C1 segment of cervical spinal cord (tissue), 14 donors: Measurements from ENCODE around the gene SMARCA2.
A peak's percentile ranks its signal among the peaks of the same experiment; 100 is the strongest.

ENCODE experiments used
- DNase-seq, 14 donors: peaks; one replicate each; lab custom pipeline; 2025; lab: John Stamatoyannopoulos, UW

SMARCA2 gene

DNA sequence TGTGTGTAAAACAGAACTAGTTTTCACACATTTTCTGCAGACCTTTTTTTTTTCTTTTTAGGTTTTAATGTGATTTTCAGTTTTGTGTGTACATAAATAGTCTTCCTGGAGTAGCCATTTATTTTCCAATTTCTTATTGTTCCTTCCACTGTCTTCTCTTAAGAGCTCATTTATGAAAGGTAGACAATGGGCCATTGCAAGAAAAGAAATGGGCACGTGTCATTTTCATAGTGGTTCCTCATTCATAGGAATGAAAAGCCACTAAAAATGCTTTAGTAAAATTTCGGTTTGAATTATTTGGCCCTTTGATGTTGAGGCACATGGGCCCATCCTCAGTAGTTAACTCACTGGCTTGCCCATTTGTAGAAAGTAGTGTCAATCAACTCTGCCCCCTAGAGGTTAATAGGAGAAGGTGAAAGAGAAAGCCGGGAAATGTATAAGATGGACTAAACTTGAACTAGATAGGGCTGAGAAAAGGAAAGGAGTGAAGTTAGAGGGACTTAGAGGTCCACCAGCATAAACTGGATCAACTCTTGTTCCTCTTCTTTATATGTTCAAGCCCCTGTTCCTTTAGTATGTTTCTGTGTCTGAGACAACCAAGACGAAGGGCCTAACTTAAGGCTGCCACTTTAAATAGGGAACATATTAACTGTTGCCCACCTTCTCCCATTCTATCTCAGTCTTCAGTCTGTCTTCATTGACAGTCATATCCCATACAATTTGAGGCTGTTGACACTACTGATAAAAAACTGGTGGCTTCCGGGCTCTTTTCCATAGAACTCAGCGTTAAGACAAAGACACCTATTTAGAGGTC lies 72.6 kb downstream of the SMARCA2 start:
- DNase-seq, result no peak

DNA sequence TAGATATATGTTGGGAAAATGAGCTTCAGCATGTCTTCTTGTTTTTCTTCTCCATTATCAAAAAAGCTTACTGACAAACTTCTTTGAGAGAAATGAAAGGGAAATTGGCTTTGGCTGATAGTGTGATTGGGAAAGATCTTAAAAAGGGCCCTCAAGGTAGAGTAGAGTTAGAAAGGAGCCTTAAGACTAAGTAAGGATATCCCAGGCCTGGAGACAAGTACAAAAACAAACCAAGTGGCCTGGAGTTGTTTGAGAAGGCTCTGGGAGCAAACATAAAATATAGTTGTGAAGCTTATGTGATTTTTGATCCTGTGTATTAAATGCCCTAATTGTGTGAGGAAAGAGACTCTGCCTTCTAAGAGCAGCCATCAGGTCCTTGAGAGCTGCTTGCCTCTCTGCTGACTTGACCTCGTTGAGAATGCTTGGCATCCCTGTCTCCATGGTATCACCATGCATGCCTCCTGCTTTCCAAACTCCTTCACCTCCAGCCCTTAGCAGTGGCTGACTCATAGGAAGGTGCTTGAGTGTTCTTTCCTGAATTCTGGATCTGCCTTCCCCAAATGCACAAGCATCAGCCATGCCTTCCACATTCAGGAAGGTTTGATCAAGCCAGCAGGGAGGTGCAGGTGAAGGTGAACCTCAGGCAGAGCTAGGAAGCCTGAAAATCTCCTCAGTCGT lies 78.9 kb downstream of the SMARCA2 start:
- no peak for DNase-seq

DNA sequence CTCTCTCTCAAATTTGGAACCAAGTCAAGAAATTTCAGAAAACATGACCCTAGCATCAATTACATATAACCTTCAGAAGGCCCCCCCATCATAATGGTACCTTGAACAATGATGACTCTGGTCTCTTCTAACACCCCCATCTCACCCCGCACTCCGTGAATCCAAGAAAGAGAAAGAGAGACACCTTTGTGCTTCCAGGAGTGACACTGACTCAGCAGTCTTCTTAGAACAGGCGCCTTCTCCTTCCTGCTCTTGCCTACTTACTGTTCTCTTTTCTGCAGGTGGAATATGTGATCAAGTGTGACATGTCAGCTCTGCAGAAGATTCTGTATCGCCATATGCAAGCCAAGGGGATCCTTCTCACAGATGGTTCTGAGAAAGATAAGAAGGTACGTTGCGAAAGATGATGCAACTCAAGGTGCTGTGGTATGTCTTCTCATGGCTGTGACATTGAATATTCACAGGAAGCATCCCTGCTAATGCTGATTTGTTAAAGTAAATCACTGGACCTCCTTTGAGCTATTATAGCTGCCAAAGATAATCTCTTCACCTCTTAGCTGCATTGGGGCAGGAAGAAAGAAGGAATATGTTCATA lies 81.3 kb downstream of the SMARCA2 start:
- no peak for DNase-seq

DNA sequence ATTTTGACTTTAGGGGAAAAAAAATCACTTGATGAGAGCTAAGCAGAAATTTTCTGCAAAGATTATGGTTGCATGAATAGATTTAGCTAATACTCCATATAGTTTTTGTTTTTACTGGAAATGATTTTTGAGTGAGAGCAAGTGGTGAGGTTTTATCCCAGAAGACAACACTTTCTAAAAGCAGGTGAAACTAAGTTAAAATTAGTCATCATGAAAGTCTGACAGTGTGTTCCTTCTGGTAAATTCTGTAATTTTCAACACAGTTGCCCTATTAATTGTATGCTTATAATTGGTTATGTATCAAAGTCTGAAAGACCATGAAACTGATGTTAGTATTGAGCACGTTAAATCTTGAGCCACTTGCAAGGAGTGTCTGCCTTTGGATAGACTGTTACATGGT lies 91.5 kb downstream of the SMARCA2 start:
- DNase-seq, result no peak

DNA sequence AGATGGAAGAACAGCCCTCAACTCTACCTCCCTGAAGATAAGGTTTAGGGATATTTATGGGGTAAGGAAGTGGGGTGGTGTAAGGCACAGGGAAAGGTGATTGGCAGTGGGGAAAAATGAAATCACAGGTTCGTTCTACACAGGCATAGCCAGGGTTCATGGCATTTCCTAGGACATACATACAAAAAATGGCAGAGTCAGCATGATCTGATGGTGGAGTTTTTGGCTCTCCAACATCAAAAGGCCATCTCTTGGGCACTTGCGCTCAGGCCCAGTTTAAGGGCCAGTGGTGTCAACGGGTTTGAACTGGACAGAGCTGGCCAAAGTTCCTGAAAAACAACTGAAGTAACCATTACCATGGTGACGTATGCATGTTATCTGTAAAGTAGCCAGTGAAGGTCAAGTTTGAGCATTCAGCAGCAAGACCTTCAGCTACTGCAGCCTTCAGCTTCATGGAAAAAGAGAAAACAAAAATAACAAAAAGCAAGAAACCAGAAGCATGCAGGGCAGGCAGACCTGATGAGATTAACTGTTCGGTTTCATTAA lies 92.8 kb downstream of the SMARCA2 start:
- DNase-seq, result no peak

DNA sequence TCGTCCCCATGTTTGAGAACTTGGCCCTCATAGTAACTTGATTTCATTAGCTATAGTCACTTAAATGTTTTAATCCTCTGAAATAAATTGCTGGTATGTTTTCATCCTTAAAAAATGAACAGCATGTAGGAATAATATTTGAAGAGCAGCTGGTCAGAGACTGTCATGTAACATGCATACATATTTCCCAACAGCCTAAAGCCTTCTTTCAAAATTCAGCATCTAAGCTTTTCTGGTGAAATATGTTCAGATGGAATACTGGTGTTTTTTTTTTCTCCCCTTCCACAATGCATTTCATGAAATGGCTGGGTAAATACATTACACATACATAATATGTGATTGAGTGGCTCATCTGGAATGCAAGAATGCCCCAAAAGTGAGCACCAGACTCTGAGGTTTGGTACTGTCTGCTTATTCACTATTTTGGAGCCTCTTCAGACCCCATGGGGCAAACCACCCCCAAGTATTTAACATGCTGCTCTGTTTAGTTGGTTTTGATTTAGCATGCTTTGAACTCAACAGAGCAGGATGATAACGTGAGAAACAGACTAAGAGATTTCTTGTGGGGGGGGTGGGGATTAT lies 94.0 kb downstream of the SMARCA2 start:
- DNase-seq, result no peak

DNA sequence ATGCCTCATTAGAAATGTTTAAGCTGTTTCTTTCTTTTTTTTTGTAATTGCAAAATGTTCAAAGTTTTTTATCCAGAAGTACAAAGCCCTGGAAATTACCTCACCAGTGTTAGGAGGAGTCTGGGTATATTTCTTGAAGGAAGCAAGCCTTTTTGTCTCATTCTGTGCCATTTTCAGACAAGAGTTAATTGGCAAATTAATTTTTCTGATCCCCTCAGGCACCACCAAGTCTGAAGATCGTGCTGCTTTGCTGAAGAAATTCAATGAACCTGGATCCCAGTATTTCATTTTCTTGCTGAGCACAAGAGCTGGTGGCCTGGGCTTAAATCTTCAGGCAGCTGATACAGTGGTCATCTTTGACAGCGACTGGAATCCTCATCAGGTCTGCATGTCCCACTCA lies 94.9 kb downstream of the SMARCA2 start:
- DNase-seq, result no peak

DNA sequence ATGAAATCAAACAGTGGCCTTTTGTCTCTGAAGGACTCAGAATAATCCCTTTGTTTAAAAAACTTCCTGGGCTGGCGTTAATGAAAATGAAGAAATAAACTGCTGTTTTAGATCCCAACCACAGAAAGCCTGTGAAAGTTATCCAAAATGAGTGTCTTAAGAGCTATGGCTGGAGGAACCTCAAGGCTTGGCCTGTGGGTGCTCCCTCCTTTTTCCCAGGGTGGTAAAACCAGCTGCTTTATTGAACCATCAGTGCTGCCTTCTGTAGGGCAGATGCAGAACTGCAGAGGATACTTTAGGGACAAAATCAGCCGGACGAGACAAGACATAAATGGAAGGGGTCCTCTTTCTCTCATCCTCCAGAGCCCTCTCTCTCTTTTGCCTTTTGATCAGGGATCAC lies 100.9 kb downstream of the SMARCA2 start:
- DNase-seq, result no peak

DNA sequence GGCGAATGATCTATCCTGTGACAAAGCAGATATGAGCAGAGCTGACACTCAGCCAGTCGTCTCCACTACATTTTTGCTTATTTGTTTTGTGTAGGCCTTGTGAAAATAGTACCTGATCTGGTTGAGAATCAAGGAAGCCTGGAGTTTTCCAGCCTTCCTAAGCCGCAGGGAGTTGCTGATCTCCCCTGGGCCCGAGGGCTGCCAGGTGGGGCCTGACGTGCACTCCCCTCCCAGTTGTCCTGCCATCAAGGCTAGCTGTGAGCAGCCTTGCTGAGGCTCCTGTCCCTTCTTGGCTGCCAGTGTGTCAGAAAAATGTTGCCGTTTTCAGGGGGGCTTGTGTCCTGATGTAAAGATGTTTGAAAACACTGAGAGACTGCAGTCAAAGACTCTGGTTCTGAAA lies 102.4 kb downstream of the SMARCA2 start:
- DNase-seq, result no peak

DNA sequence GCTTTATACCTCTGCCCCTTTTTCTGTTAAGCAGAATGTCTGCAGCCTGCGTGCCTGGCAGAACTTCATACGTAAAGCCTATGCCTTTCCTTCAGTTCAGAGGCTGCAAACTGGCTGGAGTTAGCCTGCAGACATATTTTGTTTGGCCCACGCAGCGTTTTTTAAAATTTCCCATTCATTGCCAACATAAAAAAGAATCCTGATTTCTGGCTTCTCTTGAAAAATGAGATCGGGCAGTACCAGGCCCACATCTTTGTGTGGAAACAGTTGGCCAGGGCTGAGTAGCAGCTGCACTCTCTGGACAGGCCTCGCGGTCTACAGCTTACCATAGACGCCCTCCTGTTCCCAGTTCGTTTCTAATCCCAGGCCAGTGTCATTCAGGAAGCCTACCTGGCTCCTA lies 104.4 kb downstream of the SMARCA2 start:
- DNase-seq, result no peak

DNA sequence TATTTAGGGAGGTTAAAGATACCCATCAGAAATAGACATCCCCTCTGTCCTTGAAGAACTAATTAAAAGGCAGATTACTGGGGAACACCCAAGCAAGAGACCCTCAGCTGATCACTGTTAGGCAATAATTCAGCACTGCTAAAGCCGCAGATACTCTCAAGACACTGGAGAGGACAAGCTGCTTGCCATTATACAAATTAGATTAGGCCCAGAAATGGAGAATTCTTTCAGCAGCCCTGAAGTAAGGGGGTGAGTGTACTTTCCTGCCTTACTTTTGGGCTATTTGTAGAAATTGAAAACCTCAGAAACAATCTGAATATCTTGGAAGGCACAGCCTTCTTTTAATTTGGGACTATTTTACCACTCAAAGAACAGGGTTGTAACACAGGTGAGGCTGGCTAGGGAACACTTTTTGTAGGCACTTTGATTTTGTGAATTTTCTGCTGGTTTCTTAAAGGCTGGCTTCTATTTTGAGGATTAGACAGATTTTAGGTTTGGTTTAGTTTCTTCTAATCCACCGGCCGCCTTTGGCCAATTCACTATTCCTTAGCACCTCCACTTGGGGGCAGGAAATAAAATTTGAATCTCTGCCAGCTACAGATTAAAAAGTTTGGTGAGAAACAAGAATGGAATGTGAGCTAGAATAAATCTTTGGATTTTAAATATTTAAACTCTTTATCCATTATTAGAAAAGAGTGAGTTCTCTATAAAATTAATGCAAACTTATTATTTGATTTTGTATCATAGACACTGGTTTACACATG lies 106.0 kb downstream of the SMARCA2 start:
- no peak for DNase-seq

DNA sequence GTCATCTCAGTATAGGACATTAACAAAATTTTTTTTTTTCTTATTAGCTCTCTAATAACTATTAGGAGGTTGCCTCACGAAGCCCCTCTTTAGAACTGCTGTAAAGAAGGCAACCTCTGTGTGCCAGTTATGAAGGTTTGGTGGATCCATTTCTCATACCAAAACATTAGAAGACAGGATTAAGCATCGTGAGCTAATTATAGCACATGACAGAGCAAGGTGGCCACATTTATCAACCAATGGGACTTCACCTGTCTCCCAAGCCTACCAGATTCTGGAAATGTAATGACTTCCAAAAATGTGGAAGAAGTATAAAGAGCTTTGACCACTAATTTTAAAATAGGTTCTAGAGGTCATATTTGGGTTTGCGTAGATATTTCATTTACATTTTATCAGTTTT lies 107.2 kb downstream of the SMARCA2 start:
- DNase-seq, result no peak

DNA sequence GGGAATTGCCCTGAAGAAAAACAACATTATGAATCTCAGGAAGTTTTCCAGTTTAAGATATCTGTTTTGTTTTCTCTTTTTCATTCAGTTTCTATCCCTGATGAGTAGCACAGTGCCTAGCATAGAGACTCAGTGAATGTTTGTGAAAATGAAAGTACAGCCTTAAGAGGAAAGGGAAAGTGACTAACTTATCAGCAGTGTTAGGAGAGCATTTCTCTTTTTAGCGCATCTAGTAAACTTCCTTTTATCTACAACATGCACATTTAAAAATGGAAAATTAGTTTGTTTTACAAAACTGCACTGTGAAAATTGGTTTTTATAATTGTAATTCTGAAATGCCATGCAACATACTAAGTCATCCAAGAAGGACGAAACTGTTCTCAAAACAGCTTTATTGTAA lies 110.8 kb downstream of the SMARCA2 start:
- DNase-seq, result no peak

DNA sequence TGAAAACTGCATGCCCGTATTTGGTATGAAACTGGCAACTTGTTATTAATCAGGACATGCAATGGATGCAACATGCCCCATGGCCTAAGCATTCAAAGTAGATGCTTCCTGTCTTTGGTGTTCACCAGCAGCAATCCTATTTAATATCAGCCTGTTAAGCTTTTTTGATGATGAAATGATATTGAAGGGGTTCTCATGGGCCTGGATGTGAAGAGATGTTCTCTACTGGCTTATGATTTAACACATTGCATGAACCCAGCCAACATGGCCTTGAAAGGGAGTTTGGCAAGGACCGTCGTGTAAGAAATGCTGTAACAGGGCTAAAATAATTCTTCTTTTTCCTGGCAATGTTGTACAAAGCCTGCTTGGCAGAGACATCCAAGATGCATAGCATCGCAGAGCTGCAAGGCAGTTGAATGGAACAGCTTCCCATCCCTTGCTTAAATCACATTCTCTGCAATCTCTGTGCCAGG lies 111.2 kb downstream of the SMARCA2 start:
- DNase-seq, result peak in 4 of 14 donors; percentile 4 to 12 (median 9)

DNA sequence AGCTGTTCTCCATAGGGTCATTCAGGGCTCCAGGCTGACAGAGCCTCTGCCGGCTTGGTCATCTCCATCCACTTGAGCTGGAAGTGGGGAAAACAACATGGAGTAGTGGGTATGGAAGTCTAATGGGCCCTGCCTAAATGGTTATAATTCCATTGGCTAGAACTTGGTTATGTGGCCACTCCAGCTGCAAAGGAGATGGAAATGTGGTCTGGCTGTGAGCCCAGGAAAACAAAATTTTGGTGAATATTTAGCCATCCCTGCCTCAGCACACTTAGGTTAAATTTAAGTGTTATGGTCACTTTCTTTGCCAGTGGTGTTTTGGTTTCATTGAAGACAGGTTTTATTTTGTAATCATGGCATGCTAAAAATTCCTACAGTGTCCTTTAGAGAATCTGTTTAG lies 112.3 kb downstream of the SMARCA2 start:
- DNase-seq, result no peak

DNA sequence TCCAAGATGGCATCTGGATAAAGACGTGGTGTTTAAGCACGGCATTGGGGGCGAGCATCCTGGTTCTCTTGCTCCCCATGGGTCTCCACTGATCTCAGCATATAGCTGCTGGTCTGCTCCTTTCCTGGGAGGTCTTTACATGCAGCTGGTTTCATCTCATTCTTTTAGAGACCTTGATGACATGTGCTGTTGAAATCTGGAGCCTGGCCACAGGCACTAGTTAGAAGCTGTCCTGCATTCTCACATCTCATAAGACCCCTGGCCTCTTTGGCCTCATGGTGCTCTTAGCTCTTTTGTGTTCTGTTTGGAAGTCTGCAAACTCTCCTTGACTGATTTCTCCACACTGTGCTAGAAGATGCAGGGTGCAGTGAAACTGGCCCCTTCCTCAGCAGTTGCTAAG lies 113.0 kb downstream of the SMARCA2 start:
- DNase-seq, result no peak

DNA sequence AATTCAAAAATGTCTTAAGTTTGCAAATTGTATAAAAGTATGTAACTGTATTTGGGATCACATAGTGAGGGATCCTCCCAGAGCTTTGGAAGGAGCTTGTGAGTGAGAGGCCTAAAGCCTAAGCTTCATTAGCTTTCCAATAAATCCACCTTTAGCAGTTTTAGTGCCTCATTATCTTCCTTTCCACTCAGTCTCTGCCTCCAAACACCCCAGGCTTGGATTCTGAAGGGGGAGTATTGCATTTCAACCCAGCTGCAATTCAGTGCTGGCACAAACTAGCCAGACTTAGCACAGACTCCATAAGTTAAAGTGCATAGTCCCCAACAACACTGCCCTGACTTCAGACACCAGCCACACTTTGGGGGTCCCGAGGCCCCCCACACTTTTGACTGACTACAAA lies 113.5 kb downstream of the SMARCA2 start:
- DNase-seq, result no peak

DNA sequence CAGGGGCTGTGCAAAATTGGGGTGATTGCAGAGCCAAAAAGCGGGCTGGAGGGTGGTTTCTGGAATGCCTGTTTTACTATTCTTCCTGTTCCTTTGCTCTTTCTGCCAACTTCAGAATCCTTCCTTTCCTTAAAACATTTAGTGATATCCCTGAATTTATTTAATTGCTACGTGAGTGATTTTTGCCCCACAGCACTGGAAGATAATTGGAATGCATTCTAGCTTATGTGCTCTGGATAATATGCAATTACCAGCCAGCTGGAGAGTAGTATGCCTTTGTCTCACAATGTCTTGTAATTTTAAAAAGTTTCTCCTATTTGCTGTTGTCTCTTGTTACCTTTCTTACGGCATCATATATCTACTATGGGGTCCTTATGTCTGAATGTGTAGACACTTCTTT lies 115.8 kb downstream of the SMARCA2 start:
- DNase-seq, result no peak

DNA sequence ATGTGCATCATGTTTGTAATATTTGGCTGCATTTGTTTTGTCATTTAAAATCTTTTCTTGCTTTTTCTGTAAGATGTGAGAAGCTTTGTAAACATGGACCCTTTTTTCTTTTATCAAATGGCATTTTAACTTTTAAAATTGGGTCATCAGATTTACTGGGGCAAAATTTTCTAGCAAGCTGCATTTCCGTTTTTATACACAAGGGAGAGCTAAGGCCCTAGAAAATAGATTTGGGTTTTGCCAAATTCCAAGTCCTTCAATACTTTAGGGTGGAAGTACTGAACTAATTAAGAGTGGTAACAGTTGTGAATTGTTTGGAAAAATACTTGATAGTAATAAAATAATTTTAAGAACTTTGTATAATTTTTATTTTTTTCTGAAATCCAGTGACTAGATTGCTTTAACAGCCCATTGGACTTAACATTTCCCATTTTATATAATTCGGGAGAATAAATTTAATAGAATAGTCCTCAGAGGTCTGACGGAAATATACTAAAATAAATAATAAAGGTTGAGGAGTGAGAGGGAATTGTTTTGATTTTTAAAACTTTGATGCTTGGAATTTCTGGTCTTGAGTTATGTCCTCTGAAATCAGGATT lies 117.4 kb downstream of the SMARCA2 start:
- DNase-seq, result peak in 1 of 14 donors; percentile 10

DNA sequence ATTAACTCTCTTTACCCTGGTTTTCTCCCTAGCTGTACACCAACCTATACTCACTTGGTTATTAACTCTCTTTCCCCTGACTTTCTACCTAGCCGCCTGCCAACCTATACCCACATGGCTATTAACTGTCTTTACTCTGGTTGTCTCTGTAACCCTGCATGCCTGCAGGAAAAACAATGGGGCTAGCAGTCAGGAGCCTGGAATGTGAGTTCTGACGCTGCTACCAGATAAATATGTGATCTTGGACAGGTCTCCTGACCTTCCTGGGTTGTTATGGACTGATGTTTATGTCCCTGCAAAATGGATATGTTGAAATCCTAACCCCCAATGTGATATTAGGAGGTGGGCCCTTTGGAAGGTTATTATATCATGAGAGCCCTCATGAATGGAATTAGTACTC lies 119.2 kb downstream of the SMARCA2 start:
- DNase-seq, result no peak

DNA sequence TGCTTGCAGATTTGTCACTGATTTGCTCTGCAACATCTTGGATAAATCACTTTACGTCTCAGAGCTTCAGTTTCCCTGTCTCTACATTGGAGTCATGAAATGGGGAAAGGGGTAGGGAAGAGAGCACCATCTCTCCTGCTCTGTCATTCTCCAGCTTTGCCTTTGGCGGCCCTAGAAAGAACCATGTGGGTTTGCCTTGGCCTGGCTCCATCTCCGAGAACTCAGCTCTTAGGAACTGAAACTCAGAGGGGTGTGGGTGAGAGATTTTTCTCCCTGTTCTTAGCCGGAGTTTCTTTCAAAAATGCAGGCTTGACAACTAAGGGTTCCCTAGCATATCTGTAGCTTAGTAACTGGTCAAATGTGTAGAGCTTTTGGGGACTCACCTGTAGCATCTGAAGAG lies 123.5 kb downstream of the SMARCA2 start:
- DNase-seq, result peak in 3 of 14 donors; percentile 23 to 27 (median 25)
